ENCODE data around the gene XCL1.
"Not testable (repeated sequence)": the region's sequence is repeated elsewhere in the genome, so short reads cannot be mapped to it uniquely, and the experiment has no call there.

XCL1 gene

GRCh38 chr1:168568346-168568745 lies 8.1 kb upstream of the XCL1 start:
- DNase-seq: no peak

- no peak for DNase-seq
These were observed 5.8 kb upstream of the XCL1 start for GRCh38 chr1:168570652-168571051.

- no peak for DNase-seq
These were observed 3.8 kb upstream of the XCL1 start for GRCh38 chr1:168572633-168573032.

GRCh38 chr1:168574234-168574633 lies 2.2 kb upstream of the XCL1 start:
- DNase-seq: peak; percentile 16 to 58

GRCh38 chr1:168578531-168579185 lies 2.3 kb downstream of the XCL1 start:
- DNase-seq: not testable (repeated sequence)

GRCh38 chr1:168580290-168580689 lies 3.9 kb downstream of the XCL1 start:
- DNase-seq: not testable (repeated sequence)

GRCh38 chr1:168580991-168581390 lies 4.6 kb downstream of the XCL1 start:
- DNase-seq: not testable (repeated sequence)

GRCh38 chr1:168581817-168582572 lies 5.6 kb downstream of the XCL1 start:
- no peak for DNase-seq

- no peak for DNase-seq
These were observed 6.4 kb downstream of the XCL1 start for GRCh38 chr1:168582688-168583336.

- DNase-seq: no peak
These were observed 7.2 kb downstream of the XCL1 start for GRCh38 chr1:168583571-168583970.

GRCh38 chr1:168585191-168585590 lies 8.8 kb downstream of the XCL1 start:
- DNase-seq: no peak

- no peak for DNase-seq
These were observed 9.5 kb downstream of the XCL1 start for GRCh38 chr1:168585937-168586336.

- no peak for DNase-seq
These were observed 12.8 kb downstream of the XCL1 start for GRCh38 chr1:168589167-168589566.

GRCh38 chr1:168591066-168591465 lies 14.7 kb downstream of the XCL1 start:
- DNase-seq: no peak

- DNase-seq: no peak
These were observed 15.3 kb downstream of the XCL1 start for GRCh38 chr1:168591641-168592250.

- DNase-seq: not testable (repeated sequence)
These were observed 19.0 kb downstream of the XCL1 start for GRCh38 chr1:168595403-168595802.

GRCh38 chr1:168598125-168598524 lies 21.7 kb downstream of the XCL1 start:
- no peak for DNase-seq

GRCh38 chr1:168598892-168599291 lies 22.5 kb downstream of the XCL1 start:
- DNase-seq: no peak

GRCh38 chr1:168599641-168600040 lies 23.2 kb downstream of the XCL1 start:
- no peak for DNase-seq

GRCh38 chr1:168601051-168601450 lies 24.6 kb downstream of the XCL1 start:
- DNase-seq: no peak

GRCh38 chr1:168603501-168604110 lies 27.2 kb downstream of the XCL1 start:
- peak; percentile 63 to 71 for DNase-seq

- no peak for DNase-seq
These were observed 29.0 kb downstream of the XCL1 start for GRCh38 chr1:168605443-168605842.

- no peak for DNase-seq
These were observed 29.7 kb downstream of the XCL1 start for GRCh38 chr1:168606096-168606495.

All from CD4-positive, alpha-beta T cell treated with Interleukin-1 beta for 1 hour (primary cell).